Endothelial cell of umbilical vein (primary cell): ENCODE measurements around the gene PLXNA4. TPM values are rescaled to one million over a fixed set of nuclear protein-coding genes. Genes with fewer than 3 reads are reported as not detected.

Experiments used
- Bru-seq: library from RNA; stranded (reverse); fragments of 400-500 nt; gene quantifications from one replicate; lab custom pipeline; 2021; lab: Mats Ljungman, UMichigan
- BruChase-seq, 2 experiments: library from RNA; stranded (reverse); fragments of 400-500 nt; gene quantifications; one replicate each; lab custom pipeline; 2021; lab: Mats Ljungman, UMichigan
- BruUV-seq: library from RNA; stranded (reverse); fragments of 400-500 nt; replicated peaks from 2 replicates; lab custom pipeline; 2021; lab: Mats Ljungman, UMichigan
- CTCF ChIA-PET: fragments of 300-600, 350-600 bp; sonication (Branson Sonifier 250); formaldehyde crosslinking; loops from one replicate; lab custom pipeline; 2021; ENCODE audit warnings: antibody characterized with exemption, inconsistent platforms; lab: Charles Lee
- POLR2A ChIA-PET: fragments of 300-600, 350-600 bp; sonication (Branson Sonifier 250); formaldehyde crosslinking; loops from one replicate; lab custom pipeline; 2021; ENCODE audit warnings: antibody characterized with exemption, inconsistent platforms; lab: Charles Lee
- DNase-seq: peaks from one replicate; pipeline ENCODE4 v3.0.0-alpha.2; 2011; ENCODE audit warnings: low read depth, low spot score
- FAIRE-seq: peaks from 2 replicates; lab custom pipeline; 2011; peaks lifted over from hg19 to GRCh38; lab: Jason Lieb, UNC
- H2AFZ ChIP-seq: 2 replicates; pipeline ENCODE4 v1.6.0; 2012; ENCODE audit warnings: low read depth, low read length, control low read depth, inconsistent platforms
- H3K27ac ChIP-seq: 2 replicates; pipeline ENCODE4 v1.5.1; 2011; ENCODE audit warnings: low read depth, mild to moderate bottlenecking, control low read depth, low read length, moderate library complexity; ENCODE audit not compliant: insufficient read depth
- H3K27me3 ChIP-seq, 2 experiments: 2 replicates each; pipeline versions ENCODE4 v1.6.0 to v1.6.1; 2011; ENCODE audit warnings: low read length in 2 of 2, mixed read lengths in 1 of 2; ENCODE audit not compliant: control insufficient read depth in 2 of 2, insufficient read depth in 2 of 2
- H3K36me3 ChIP-seq, 2 experiments: 2 replicates in 1 of 2; 3 replicates in 1 of 2; pipeline ENCODE4 v1.5.1; 2011; ENCODE audit warnings: low read length in 2 of 2, mild to moderate bottlenecking in 1 of 2, moderate library complexity in 1 of 2; ENCODE audit not compliant: control insufficient read depth in 2 of 2, insufficient read depth in 2 of 2; ENCODE audit errors: extremely low read depth in 1 of 2
- H3K4me1 ChIP-seq: 3 replicates; pipeline ENCODE4 v1.5.1; 2011; ENCODE audit warnings: mild to moderate bottlenecking, low read length; ENCODE audit not compliant: control insufficient read depth, insufficient read depth; ENCODE audit errors: extremely low read depth
- H3K4me2 ChIP-seq: 2 replicates; pipeline ENCODE4 v1.6.1; 2011; ENCODE audit warnings: low read length, control low read depth, mixed read lengths; ENCODE audit not compliant: insufficient read depth
- H3K4me3 ChIP-seq, 3 experiments: fragments of 200-600 bp in 1 of 3; sonication (generic), shearing (Covaris generic) in 1 of 3; replicated peaks in 1 of 3; 2 replicates each; pipeline ENCODE4 v1.5.1; 2011 to 2016; ENCODE audit warnings: control low read depth in 3 of 3, low read length in 3 of 3, mild to moderate bottlenecking in 2 of 3, inconsistent platforms in 1 of 3, low read depth in 1 of 3, moderate library complexity in 1 of 3; ENCODE audit not compliant: insufficient read depth in 1 of 3
- H3K79me2 ChIP-seq: 2 replicates; pipeline ENCODE4 v1.6.0; 2012; ENCODE audit warnings: low read length, inconsistent platforms; ENCODE audit not compliant: control insufficient read depth, insufficient read depth
- H3K9ac ChIP-seq: replicated peaks from 2 replicates; pipeline ENCODE3; 2011; ENCODE audit warnings: low read length, control low read depth; ENCODE audit not compliant: insufficient read depth; ENCODE audit errors: extremely low read depth
- H3K9me1 ChIP-seq: replicated peaks from 3 replicates; pipeline ENCODE4 v1.6.0; 2011; ENCODE audit warnings: mild to moderate bottlenecking, low read length; ENCODE audit not compliant: control insufficient read depth, insufficient read depth; ENCODE audit errors: extremely low read depth
- H3K9me3 ChIP-seq: replicated peaks from 2 replicates; pipeline ENCODE4 v1.5.1; 2012; ENCODE audit warnings: low read length, inconsistent platforms; ENCODE audit not compliant: control insufficient read depth, insufficient read depth
- H4K20me1 ChIP-seq: replicated peaks from 2 replicates; pipeline ENCODE3; 2011; ENCODE audit warnings: mild to moderate bottlenecking, low read length; ENCODE audit not compliant: control insufficient read depth, insufficient read depth; ENCODE audit errors: extremely low read depth
- EZH2 ChIP-seq: IDR thresholded peaks from 2 replicates; pipeline ENCODE4 v1.6.1; 2012; ENCODE audit warnings: borderline replicate concordance, low read depth, mild to moderate bottlenecking, moderate library complexity, low read length, inconsistent platforms; ENCODE audit not compliant: severe bottlenecking
- POLR2A ChIP-seq: IDR thresholded peaks from 2 replicates; pipeline ENCODE4 v1.6.1; 2012; ENCODE audit warnings: low read depth, mild to moderate bottlenecking, control low read depth, low read length
- dilution Hi-C: fragments of 300-500 bp; cut with MboI; formaldehyde crosslinking; loops from one replicate; pipeline ENCODE4 v1.15.0; 2019; ENCODE audit warnings: low sequenced_read_pairs; ENCODE audit not compliant: extremely low pct_ligation_motif_present
- intact Hi-C: fragments of 100-400 bp; cut with micrococcal nuclease; formaldehyde crosslinking; loops from one replicate; pipeline ENCODE4 v1.10.0; 2022
- long read RNA-seq: library from polyadenylated mRNA; stranded (forward); transcript quantifications from one replicate; pipeline ENCODE4 v2.0.0, GENCODE V29; 2021
- polyA minus RNA-seq, 3 experiments: library from RNA; depleted of rRNA, polyadenylated mRNA; stranded (reverse); fragments of >200 nt; gene quantifications; 1 replicate in 1 of 3; 2 replicates in 2 of 3; pipeline ENCODE4 v1.2.3, GENCODE V29; 2011
- polyA plus RNA-seq, 4 experiments: library from polyadenylated mRNA; depleted of rRNA in 3 of 4; stranded (reverse) in 3 of 4; unstranded in 1 of 4; fragments of >200 nt; gene quantifications; 2 replicates each; pipeline versions ENCODE4 v1.2.1 to v1.2.3, GENCODE V29; 2011 to 2012; ENCODE audit warnings: missing spikeins in 1 of 4
- total RNA-seq: library from RNA; stranded (reverse); gene quantifications from 2 replicates; pipeline ENCODE4 v1.2.3, GENCODE V29; 2021
- TF ChIP-seq, protein P1 (sequence below), 2 donors: IDR thresholded peaks; 1 replicate in 1 of 2; 2 replicates in 1 of 2; pipeline ENCODE4 v1.5.1; 2011; ENCODE audit warnings: low read length in 2 of 2, mild to moderate bottlenecking in 2 of 2, moderate library complexity in 2 of 2, control low read depth in 1 of 2, inconsistent platforms in 1 of 2, low read depth in 1 of 2; ENCODE audit not compliant: insufficient read depth in 1 of 2; ENCODE audit errors: extremely low read depth in 1 of 2

Gene PLXNA4, protein sequence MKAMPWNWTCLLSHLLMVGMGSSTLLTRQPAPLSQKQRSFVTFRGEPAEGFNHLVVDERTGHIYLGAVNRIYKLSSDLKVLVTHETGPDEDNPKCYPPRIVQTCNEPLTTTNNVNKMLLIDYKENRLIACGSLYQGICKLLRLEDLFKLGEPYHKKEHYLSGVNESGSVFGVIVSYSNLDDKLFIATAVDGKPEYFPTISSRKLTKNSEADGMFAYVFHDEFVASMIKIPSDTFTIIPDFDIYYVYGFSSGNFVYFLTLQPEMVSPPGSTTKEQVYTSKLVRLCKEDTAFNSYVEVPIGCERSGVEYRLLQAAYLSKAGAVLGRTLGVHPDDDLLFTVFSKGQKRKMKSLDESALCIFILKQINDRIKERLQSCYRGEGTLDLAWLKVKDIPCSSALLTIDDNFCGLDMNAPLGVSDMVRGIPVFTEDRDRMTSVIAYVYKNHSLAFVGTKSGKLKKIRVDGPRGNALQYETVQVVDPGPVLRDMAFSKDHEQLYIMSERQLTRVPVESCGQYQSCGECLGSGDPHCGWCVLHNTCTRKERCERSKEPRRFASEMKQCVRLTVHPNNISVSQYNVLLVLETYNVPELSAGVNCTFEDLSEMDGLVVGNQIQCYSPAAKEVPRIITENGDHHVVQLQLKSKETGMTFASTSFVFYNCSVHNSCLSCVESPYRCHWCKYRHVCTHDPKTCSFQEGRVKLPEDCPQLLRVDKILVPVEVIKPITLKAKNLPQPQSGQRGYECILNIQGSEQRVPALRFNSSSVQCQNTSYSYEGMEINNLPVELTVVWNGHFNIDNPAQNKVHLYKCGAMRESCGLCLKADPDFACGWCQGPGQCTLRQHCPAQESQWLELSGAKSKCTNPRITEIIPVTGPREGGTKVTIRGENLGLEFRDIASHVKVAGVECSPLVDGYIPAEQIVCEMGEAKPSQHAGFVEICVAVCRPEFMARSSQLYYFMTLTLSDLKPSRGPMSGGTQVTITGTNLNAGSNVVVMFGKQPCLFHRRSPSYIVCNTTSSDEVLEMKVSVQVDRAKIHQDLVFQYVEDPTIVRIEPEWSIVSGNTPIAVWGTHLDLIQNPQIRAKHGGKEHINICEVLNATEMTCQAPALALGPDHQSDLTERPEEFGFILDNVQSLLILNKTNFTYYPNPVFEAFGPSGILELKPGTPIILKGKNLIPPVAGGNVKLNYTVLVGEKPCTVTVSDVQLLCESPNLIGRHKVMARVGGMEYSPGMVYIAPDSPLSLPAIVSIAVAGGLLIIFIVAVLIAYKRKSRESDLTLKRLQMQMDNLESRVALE (N-terminal part only)
- total RNA-seq (10.6 and 20.4 TPM in 2 replicates), polyA plus RNA-seq (12.1 and 12.4 TPM in 2 replicates), polyA minus RNA-seq (62.3 and 69.2 TPM in 2 replicates), Bru-seq, nascent RNA (percentile 63 among the genes with signal in this experiment), BruChase-seq, experiment 1, labeled RNA remaining after a 6-hour chase (percentile 50 among the genes with signal in this experiment), BruChase-seq, experiment 2, labeled RNA remaining after a 2-hour chase (percentile 52 among the genes with signal in this experiment)
- 13.6 and 14.1 TPM in 2 replicates for polyA plus RNA-seq (2011; cell fraction: cytosol; rRNA removed)
- 34.2 and 38.8 TPM in 2 replicates for polyA plus RNA-seq (2011; cell fraction: nucleus; rRNA removed)
- polyA plus RNA-seq (2012): 6.6 and 9.6 TPM in 2 replicates
- polyA minus RNA-seq (2011; cell fraction: cytosol; rRNA and poly(A)+ RNA removed): not detected
- polyA minus RNA-seq (2011; cell fraction: nucleus; rRNA and poly(A)+ RNA removed): 74.8 and 80.2 TPM in 2 replicates
- long read RNA-seq, full-length matches to known transcripts: 2 of 13 reads
- long read RNA-seq, partial matches to known transcripts: 2 of 13 reads
- long read RNA-seq, other reads (novel, unspliced or antisense): 9 of 13 reads

DNA sequence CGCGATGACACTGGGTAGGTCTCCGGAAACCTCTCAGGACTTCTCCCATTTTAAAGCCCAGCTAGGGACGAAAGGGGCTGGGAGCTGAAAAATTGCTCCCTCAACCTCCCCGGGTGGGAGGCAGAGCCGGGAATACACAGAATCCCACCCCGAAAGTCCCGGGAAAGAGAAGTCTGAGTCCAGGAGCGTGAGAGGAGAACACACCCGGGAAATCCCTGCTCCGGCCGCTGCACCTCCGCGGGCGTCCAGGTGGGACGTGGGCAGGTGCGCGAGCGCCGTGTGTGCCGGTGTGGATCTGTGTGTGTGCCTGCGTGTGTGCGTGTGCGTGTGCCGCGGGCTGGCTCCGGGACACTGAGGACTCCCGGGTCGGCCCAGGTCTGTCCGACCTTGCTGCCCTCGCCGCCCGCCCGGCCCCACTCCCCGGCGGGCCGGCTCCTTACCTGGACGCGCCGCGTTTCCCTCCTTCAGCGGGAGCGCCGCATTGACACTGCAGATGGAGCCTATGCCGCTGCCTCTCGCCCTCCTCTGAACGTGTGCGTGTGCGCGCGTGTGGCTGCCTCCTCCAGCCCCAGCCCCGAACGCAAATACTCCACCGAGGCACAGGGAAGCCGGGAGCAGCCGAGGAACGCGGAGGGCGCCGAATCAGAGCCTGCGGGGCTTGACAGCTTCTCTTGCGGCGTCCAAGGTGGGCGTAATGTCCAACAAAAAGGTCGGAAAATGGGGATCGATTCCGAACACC lies at the start of gene PLXNA4:
TSS of gene PLXNA4 (minus strand) at position 489 of the 739 bp plus-strand sequence. CDS start 67,777 bp downstream, outside the sequence.
- H3K27ac ChIP-seq: peak within 1 kb of the TSS; percentile 7
- ChIA-PET POLR2A (no interaction called here), CTCF (interaction anchor here (0.8 to 11.8 kb wide), 9 partner anchors 58 to 717 kb away, joined by 3 to 268 read pairs (median 7); no protein-coding TSS in a partner anchor)
- no peaks in the 10 kb centered on the region for H3K9me3 ChIP-seq
- peak within 1 kb of the TSS; percentile 84 for H3K4me2 ChIP-seq
- peak; percentile 32 for DNase-seq
- H2AFZ ChIP-seq: peak within 1 kb of the TSS; percentile 83
- no peaks in the 10 kb centered on the region for H3K36me3 ChIP-seq
- dilution Hi-C loops (no loop called here), intact Hi-C loops (loop anchor here (1.0 to 10.0 kb wide), 3 partner anchors 74 to 859 kb away; no protein-coding TSS in a partner anchor)
- no peaks in the 10 kb centered on the region for H3K27me3 ChIP-seq
- H3K79me2 ChIP-seq: peaks cover 16% of the 10 kb centered on the region
- FAIRE-seq: no peak
- H3K9ac ChIP-seq: peak within 1 kb of the TSS; percentile 48
- TF ChIP-seq, protein P1, sequence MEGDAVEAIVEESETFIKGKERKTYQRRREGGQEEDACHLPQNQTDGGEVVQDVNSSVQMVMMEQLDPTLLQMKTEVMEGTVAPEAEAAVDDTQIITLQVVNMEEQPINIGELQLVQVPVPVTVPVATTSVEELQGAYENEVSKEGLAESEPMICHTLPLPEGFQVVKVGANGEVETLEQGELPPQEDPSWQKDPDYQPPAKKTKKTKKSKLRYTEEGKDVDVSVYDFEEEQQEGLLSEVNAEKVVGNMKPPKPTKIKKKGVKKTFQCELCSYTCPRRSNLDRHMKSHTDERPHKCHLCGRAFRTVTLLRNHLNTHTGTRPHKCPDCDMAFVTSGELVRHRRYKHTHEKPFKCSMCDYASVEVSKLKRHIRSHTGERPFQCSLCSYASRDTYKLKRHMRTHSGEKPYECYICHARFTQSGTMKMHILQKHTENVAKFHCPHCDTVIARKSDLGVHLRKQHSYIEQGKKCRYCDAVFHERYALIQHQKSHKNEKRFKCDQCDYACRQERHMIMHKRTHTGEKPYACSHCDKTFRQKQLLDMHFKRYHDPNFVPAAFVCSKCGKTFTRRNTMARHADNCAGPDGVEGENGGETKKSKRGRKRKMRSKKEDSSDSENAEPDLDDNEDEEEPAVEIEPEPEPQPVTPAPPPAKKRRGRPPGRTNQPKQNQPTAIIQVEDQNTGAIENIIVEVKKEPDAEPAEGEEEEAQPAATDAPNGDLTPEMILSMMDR (IDR thresholded peaks at IDR 0.05; ENCODE audit: extremely low read depth in 1 of 2, insufficient read depth in 1 of 2, low read depth in 1 of 2, low read length in 2 of 2): peak in 1 of 2 donors; percentile 0
- TF ChIP-seq EZH2 (peak; percentile 32), POLR2A (no peak)
- H3K4me1 ChIP-seq: peaks cover 49% of the 10 kb centered on the region
- H3K9me1 ChIP-seq: no peaks in the 10 kb centered on the region
- BruUV-seq: no TSS peak
- peak within 1 kb of the TSS; percentile 34 to 73 (median 73) for H3K4me3 ChIP-seq
- no peaks in the 10 kb centered on the region for H4K20me1 ChIP-seq
